Liver (tissue), 9 donors: ENCODE results near the gene DBP. TPM values are rescaled to one million over a fixed set of nuclear protein-coding genes. Genes with fewer than 3 reads are reported as not detected.

Experiments
- DNase-seq: peaks from one replicate; pipeline ENCODE4 v3.0.0-alpha.2; 2017; ENCODE audit warnings: low spot score
- H3K27ac ChIP-seq, 2 donors: one replicate each; pipeline ENCODE4 v1.7.0; 2013; ENCODE audit warnings: inconsistent platforms in 2 of 2, low read length in 2 of 2, control low read depth in 1 of 2, low read depth in 1 of 2, mild to moderate bottlenecking in 1 of 2
- H3K27me3 ChIP-seq, 4 donors: one replicate each; pipeline versions ENCODE4 v1.6.1 to v1.7.0; 2013; ENCODE audit warnings: low read length in 3 of 4, inconsistent platforms in 1 of 4, mild to moderate bottlenecking in 1 of 4, moderate library complexity in 1 of 4; ENCODE audit not compliant: control insufficient read depth in 4 of 4, insufficient read depth in 4 of 4
- H3K36me3 ChIP-seq, 4 donors: one replicate each; pipeline versions ENCODE4 v1.6.1 to v1.7.0; 2013; ENCODE audit warnings: low read length in 3 of 4, mild to moderate bottlenecking in 3 of 4, low read depth in 1 of 4, moderate library complexity in 1 of 4; ENCODE audit not compliant: control insufficient read depth in 4 of 4, insufficient read depth in 3 of 4
- H3K4me1 ChIP-seq, 4 donors: one replicate each; pipeline versions ENCODE4 v1.6.1 to v1.7.0; 2013; ENCODE audit warnings: low read length in 3 of 4, mild to moderate bottlenecking in 3 of 4, moderate library complexity in 1 of 4; ENCODE audit not compliant: control insufficient read depth in 4 of 4, insufficient read depth in 4 of 4
- H3K4me3 ChIP-seq, 3 donors: one replicate each; pipeline versions ENCODE4 v1.6.1 to v1.7.0; 2013; ENCODE audit warnings: low read length in 3 of 3, control low read depth in 1 of 3, low read depth in 1 of 3, mild to moderate bottlenecking in 1 of 3
- H3K9ac ChIP-seq, 2 donors: one replicate each; pipeline ENCODE4 v1.7.0; 2013; ENCODE audit warnings: low read length in 2 of 2, mild to moderate bottlenecking in 2 of 2, moderate library complexity in 2 of 2, control low read depth in 1 of 2, low read depth in 1 of 2
- H3K9me3 ChIP-seq, 4 donors: one replicate each; pipeline versions ENCODE4 v1.6.1 to v1.7.0; 2013; ENCODE audit warnings: low read length in 3 of 4; ENCODE audit not compliant: control insufficient read depth in 4 of 4
- CTCF ChIP-seq: fragments of 150-350 bp; IDR thresholded peaks from 2 replicates; pipeline ENCODE4 v1.5.1; 2017; ENCODE audit warnings: improper control_type of control experiment, low read depth, low read length; ENCODE audit not compliant: missing input control
- FOXA2 ChIP-seq: IDR thresholded peaks from 2 replicates; pipeline ENCODE4 v1.6.1; 2016; ENCODE audit warnings: antibody characterized with exemption
- GABPA ChIP-seq, 2 donors: IDR thresholded peaks in 1 of 2; conservative IDR thresholded peaks in 1 of 2; 2 replicates each; pipeline ENCODE4 v1.6.1; 2016; ENCODE audit warnings: antibody characterized with exemption in 2 of 2, mild to moderate bottlenecking in 1 of 2, moderate library complexity in 1 of 2
- HNF4A ChIP-seq, 2 donors: conservative IDR thresholded peaks; 2 replicates each; pipeline ENCODE4 v1.6.1; 2016; ENCODE audit warnings: antibody characterized with exemption in 2 of 2, mild to moderate bottlenecking in 2 of 2
- HNF4G ChIP-seq: IDR thresholded peaks from 2 replicates; pipeline ENCODE4 v1.6.1; 2016; ENCODE audit warnings: antibody characterized with exemption
- JUND ChIP-seq, 2 donors: IDR thresholded peaks; 2 replicates each; pipeline ENCODE4 v1.6.1; 2016; ENCODE audit warnings: antibody characterized with exemption in 2 of 2
- MAX ChIP-seq: IDR thresholded peaks from 2 replicates; pipeline ENCODE4 v1.6.1; 2016; ENCODE audit warnings: antibody characterized with exemption
- NR2F2 ChIP-seq: IDR thresholded peaks from 2 replicates; pipeline ENCODE4 v1.6.1; 2016; ENCODE audit warnings: antibody characterized with exemption
- RAD21 ChIP-seq, 2 donors: IDR thresholded peaks; 2 replicates each; pipeline ENCODE4 v1.6.1; 2016; ENCODE audit warnings: antibody characterized with exemption in 2 of 2, mild to moderate bottlenecking in 2 of 2
- REST ChIP-seq: IDR thresholded peaks from 2 replicates; pipeline ENCODE4 v1.6.1; 2016; ENCODE audit warnings: antibody characterized with exemption, mild to moderate bottlenecking
- RXRA ChIP-seq, 2 donors: IDR thresholded peaks; 2 replicates each; pipeline ENCODE4 v1.6.1; 2017 to 2018; ENCODE audit warnings: antibody characterized with exemption in 2 of 2, mild to moderate bottlenecking in 1 of 2
- SP1 ChIP-seq: IDR thresholded peaks from 2 replicates; pipeline ENCODE4 v1.6.1; 2018; ENCODE audit warnings: antibody characterized with exemption, mild to moderate bottlenecking
- TAF1 ChIP-seq: conservative IDR thresholded peaks from 2 replicates; pipeline ENCODE4 v1.6.1; 2016; ENCODE audit warnings: antibody characterized with exemption, mild to moderate bottlenecking
- YY1 ChIP-seq: IDR thresholded peaks from 2 replicates; pipeline ENCODE4 v1.6.1; 2016; ENCODE audit warnings: antibody characterized with exemption, mild to moderate bottlenecking
- ZBTB33 ChIP-seq: IDR thresholded peaks from 2 replicates; pipeline ENCODE4 v1.6.1; 2016; ENCODE audit warnings: antibody characterized with exemption
- WGBS: extraction: QIAGEN DNeasy Blood & Tissue Kit; methylation state at CpG from one replicate; pipeline ENCODE4 v1.1.7; 2013; 5-methylcytosine and 5-hydroxymethylcytosine counted together
- polyA plus RNA-seq, 2 donors: library from polyadenylated mRNA; stranded (reverse) in 1 of 2; unstranded in 1 of 2; fragments of 200-250 nt in 1 of 2; fragments of >200 nt in 1 of 2; fragmentation: Nextera tagmentation in 1 of 2; extraction: Ambion mirVana in 1 of 2; gene quantifications; one replicate each; pipeline versions ENCODE4 v1.2.1 to v1.2.3, GENCODE V29; 2013 to 2015
- total RNA-seq, 2 donors: library from RNA; depleted of rRNA; stranded (reverse); fragments of >200 nt; gene quantifications; one replicate each; pipeline ENCODE4 v1.2.3, GENCODE V29; 2014
- donor health status: healthy.
- donor health status: healthy.
- donor health status: healthy.
- donor health status: healthy.
- donor health status: healthy.

The DBP gene
- total and polyA plus RNA-seq, 4 donors = 1.2 to 4.5 (median 1.8) TPM

GRCh38 chr19:48683349-48683748, 46.2 kb upstream of the DBP start:
- H3K4me3 ChIP-seq = no peak overlapping the region
- H3K9me3 ChIP-seq = no peaks in the 10 kb centered on the region
- TF ChIP-seq FOXA2 (no peak), YY1 (no peak), RXRA (IDR thresholded peaks at IDR 0.05) (no peak), HNF4G (no peak), MAX (no peak), HNF4A (conservative IDR thresholded peaks at IDR 0.05) (no peak), CTCF (no peak), GABPA (IDR thresholded peaks at IDR 0.05 in 1 of 2, conservative IDR thresholded peaks at IDR 0.05 in 1 of 2) (no peak), SP1 (no peak), NR2F2 (no peak), ZBTB33 (no peak), REST (no peak)
- H3K9ac ChIP-seq = no peak overlapping the region
- no peaks in the 10 kb centered on the region for H3K27me3 ChIP-seq
- peak; percentile 64 for DNase-seq
- 63% methylated on average over 11 of the region's 11 CpGs for WGBS
- H3K27ac ChIP-seq = no peak overlapping the region
- no peaks in the 10 kb centered on the region for H3K36me3 ChIP-seq
- peaks cover 4 to 8% (median 7%) of the 10 kb centered on the region in 4 donors for H3K4me1 ChIP-seq

GRCh38 chr19:48681127-48681470, 43.9 kb upstream of the DBP start:
- WGBS = 89% methylated on average over 7 of the region's 7 CpGs
- TF ChIP-seq RAD21 (IDR thresholded peaks at IDR 0.05) (no peak), HNF4A (conservative IDR thresholded peaks at IDR 0.05) (no peak), NR2F2 (no peak), TAF1 (no peak), HNF4G (no peak), JUND (IDR thresholded peaks at IDR 0.05) (no peak)
- no peak for DNase-seq
- no peak overlapping the region for H3K27ac ChIP-seq
- H3K9ac ChIP-seq = no peak overlapping the region
- H3K4me1 ChIP-seq = peaks cover 4 to 8% (median 7%) of the 10 kb centered on the region in 4 donors
- H3K27me3 ChIP-seq = no peaks in the 10 kb centered on the region
- H3K36me3 ChIP-seq = no peaks in the 10 kb centered on the region
- no peaks in the 10 kb centered on the region for H3K9me3 ChIP-seq
- H3K4me3 ChIP-seq = no peak overlapping the region
